Endothelial cell of umbilical vein (primary cell): ENCODE measurements around the gene TRAPPC3. TPM values are rescaled to one million over a fixed set of nuclear protein-coding genes. Genes with fewer than 3 reads are reported as not detected.

Experiments used
- BruUV-seq: library from RNA; stranded (reverse); fragments of 400-500 nt; replicated peaks from 2 replicates; lab custom pipeline; 2021; lab: Mats Ljungman, UMichigan
- CTCF ChIA-PET: fragments of 300-600, 350-600 bp; sonication (Branson Sonifier 250); formaldehyde crosslinking; loops from one replicate; lab custom pipeline; 2021; ENCODE audit warnings: antibody characterized with exemption, inconsistent platforms; lab: Charles Lee
- POLR2A ChIA-PET: fragments of 300-600, 350-600 bp; sonication (Branson Sonifier 250); formaldehyde crosslinking; loops from one replicate; lab custom pipeline; 2021; ENCODE audit warnings: antibody characterized with exemption, inconsistent platforms; lab: Charles Lee
- DNase-seq: peaks from one replicate; pipeline ENCODE4 v3.0.0-alpha.2; 2011; ENCODE audit warnings: low read depth, low spot score
- FAIRE-seq: peaks from 2 replicates; lab custom pipeline; 2011; peaks lifted over from hg19 to GRCh38; lab: Jason Lieb, UNC
- H2AFZ ChIP-seq: 2 replicates; pipeline ENCODE4 v1.6.0; 2012; ENCODE audit warnings: low read depth, low read length, control low read depth, inconsistent platforms
- H3K27ac ChIP-seq: 2 replicates; pipeline ENCODE4 v1.5.1; 2011; ENCODE audit warnings: low read depth, mild to moderate bottlenecking, control low read depth, low read length, moderate library complexity; ENCODE audit not compliant: insufficient read depth
- H3K27me3 ChIP-seq, 2 experiments: 2 replicates each; pipeline versions ENCODE4 v1.6.0 to v1.6.1; 2011; ENCODE audit warnings: low read length in 2 of 2, mixed read lengths in 1 of 2; ENCODE audit not compliant: control insufficient read depth in 2 of 2, insufficient read depth in 2 of 2
- H3K36me3 ChIP-seq, 2 experiments: 2 replicates in 1 of 2; 3 replicates in 1 of 2; pipeline ENCODE4 v1.5.1; 2011; ENCODE audit warnings: low read length in 2 of 2, mild to moderate bottlenecking in 1 of 2, moderate library complexity in 1 of 2; ENCODE audit not compliant: control insufficient read depth in 2 of 2, insufficient read depth in 2 of 2; ENCODE audit errors: extremely low read depth in 1 of 2
- H3K4me1 ChIP-seq: 3 replicates; pipeline ENCODE4 v1.5.1; 2011; ENCODE audit warnings: mild to moderate bottlenecking, low read length; ENCODE audit not compliant: control insufficient read depth, insufficient read depth; ENCODE audit errors: extremely low read depth
- H3K4me2 ChIP-seq: 2 replicates; pipeline ENCODE4 v1.6.1; 2011; ENCODE audit warnings: low read length, control low read depth, mixed read lengths; ENCODE audit not compliant: insufficient read depth
- H3K4me3 ChIP-seq, 3 experiments: fragments of 200-600 bp in 1 of 3; sonication (generic), shearing (Covaris generic) in 1 of 3; replicated peaks in 1 of 3; 2 replicates each; pipeline ENCODE4 v1.5.1; 2011 to 2016; ENCODE audit warnings: control low read depth in 3 of 3, low read length in 3 of 3, mild to moderate bottlenecking in 2 of 3, inconsistent platforms in 1 of 3, low read depth in 1 of 3, moderate library complexity in 1 of 3; ENCODE audit not compliant: insufficient read depth in 1 of 3
- H3K79me2 ChIP-seq: 2 replicates; pipeline ENCODE4 v1.6.0; 2012; ENCODE audit warnings: low read length, inconsistent platforms; ENCODE audit not compliant: control insufficient read depth, insufficient read depth
- H3K9ac ChIP-seq: replicated peaks from 2 replicates; pipeline ENCODE3; 2011; ENCODE audit warnings: low read length, control low read depth; ENCODE audit not compliant: insufficient read depth; ENCODE audit errors: extremely low read depth
- H3K9me1 ChIP-seq: replicated peaks from 3 replicates; pipeline ENCODE4 v1.6.0; 2011; ENCODE audit warnings: mild to moderate bottlenecking, low read length; ENCODE audit not compliant: control insufficient read depth, insufficient read depth; ENCODE audit errors: extremely low read depth
- H3K9me3 ChIP-seq: replicated peaks from 2 replicates; pipeline ENCODE4 v1.5.1; 2012; ENCODE audit warnings: low read length, inconsistent platforms; ENCODE audit not compliant: control insufficient read depth, insufficient read depth
- H4K20me1 ChIP-seq: replicated peaks from 2 replicates; pipeline ENCODE3; 2011; ENCODE audit warnings: mild to moderate bottlenecking, low read length; ENCODE audit not compliant: control insufficient read depth, insufficient read depth; ENCODE audit errors: extremely low read depth
- EZH2 ChIP-seq: IDR thresholded peaks from 2 replicates; pipeline ENCODE4 v1.6.1; 2012; ENCODE audit warnings: borderline replicate concordance, low read depth, mild to moderate bottlenecking, moderate library complexity, low read length, inconsistent platforms; ENCODE audit not compliant: severe bottlenecking
- FOS ChIP-seq: IDR thresholded peaks from 2 replicates; pipeline ENCODE4 v1.6.1; 2011; ENCODE audit warnings: mild to moderate bottlenecking, low read length, moderate library complexity, borderline replicate concordance; ENCODE audit not compliant: insufficient read depth
- GATA2 ChIP-seq: IDR thresholded peaks from 2 replicates; pipeline ENCODE4 v1.7.0; 2011; ENCODE audit warnings: low read depth, mild to moderate bottlenecking, moderate library complexity, mixed read lengths, low read length; ENCODE audit not compliant: insufficient read length, insufficient read depth
- JUN ChIP-seq: IDR thresholded peaks from 2 replicates; pipeline ENCODE4 v1.6.1; 2011; ENCODE audit warnings: borderline replicate concordance, low read depth; ENCODE audit not compliant: insufficient read length, insufficient read depth
- MYC ChIP-seq: IDR thresholded peaks from one replicate; pipeline ENCODE4 v1.6.1; 2011; ENCODE audit warnings: mild to moderate bottlenecking, low read depth, low read length
- POLR2A ChIP-seq: IDR thresholded peaks from 2 replicates; pipeline ENCODE4 v1.6.1; 2012; ENCODE audit warnings: low read depth, mild to moderate bottlenecking, control low read depth, low read length
- POLR2AphosphoS5 ChIP-seq: IDR thresholded peaks from 2 replicates; pipeline ENCODE4 v1.6.1; 2012; ENCODE audit warnings: low read depth, mild to moderate bottlenecking, control low read depth, low read length, moderate library complexity; ENCODE audit not compliant: insufficient read depth
- dilution Hi-C: fragments of 300-500 bp; cut with MboI; formaldehyde crosslinking; loops from one replicate; pipeline ENCODE4 v1.15.0; 2019; ENCODE audit warnings: low sequenced_read_pairs; ENCODE audit not compliant: extremely low pct_ligation_motif_present
- intact Hi-C: fragments of 100-400 bp; cut with micrococcal nuclease; formaldehyde crosslinking; loops from one replicate; pipeline ENCODE4 v1.10.0; 2022
- polyA plus RNA-seq, 4 experiments: library from polyadenylated mRNA; depleted of rRNA in 3 of 4; stranded (reverse) in 3 of 4; unstranded in 1 of 4; fragments of >200 nt; gene quantifications; 2 replicates each; pipeline versions ENCODE4 v1.2.1 to v1.2.3, GENCODE V29; 2011 to 2012; ENCODE audit warnings: missing spikeins in 1 of 4
- total RNA-seq: library from RNA; stranded (reverse); gene quantifications from 2 replicates; pipeline ENCODE4 v1.2.3, GENCODE V29; 2021
- TF ChIP-seq, protein P1 (sequence below), 2 donors: IDR thresholded peaks; 1 replicate in 1 of 2; 2 replicates in 1 of 2; pipeline ENCODE4 v1.5.1; 2011; ENCODE audit warnings: low read length in 2 of 2, mild to moderate bottlenecking in 2 of 2, moderate library complexity in 2 of 2, control low read depth in 1 of 2, inconsistent platforms in 1 of 2, low read depth in 1 of 2; ENCODE audit not compliant: insufficient read depth in 1 of 2; ENCODE audit errors: extremely low read depth in 1 of 2
- TF ChIP-seq, protein P2 (sequence below): IDR thresholded peaks from 2 replicates; pipeline ENCODE4 v1.6.1; 2011; ENCODE audit not compliant: insufficient read depth, insufficient read length

The TRAPPC3 gene
- total and polyA plus RNA-seq, 2 donors (not counting 3 experiments of a cell fraction or from before 2014, with no cell fraction given): 93.4 to 125 TPM

DNA sequence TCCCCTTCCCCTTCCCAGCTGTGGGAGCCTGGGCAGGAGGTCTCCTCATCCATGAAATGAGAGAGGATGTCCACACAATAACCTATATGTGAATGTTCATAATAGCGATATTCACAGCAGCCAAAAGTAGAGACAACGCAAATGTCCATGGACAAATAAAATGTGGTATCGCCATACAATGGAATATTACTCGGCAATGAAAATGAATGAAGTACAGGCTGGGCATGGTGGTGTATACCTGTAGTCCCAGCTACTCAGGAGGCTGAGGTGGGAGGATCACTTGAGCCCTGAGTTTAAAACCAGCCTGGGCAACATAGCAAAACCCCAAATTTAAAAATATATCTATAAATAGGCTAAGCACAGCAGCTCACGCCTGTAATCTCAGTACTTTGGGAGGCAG, 47.7 kb downstream of the TRAPPC3 start:
- dilution Hi-C loops (no loop called here), intact Hi-C loops (no loop called here)
- CTCF ChIA-PET: interaction anchor here (4.1 to 13.8 kb wide), 3 partner anchors 33 to 184 kb away, joined by 21 to 233 read pairs (median 42); no protein-coding TSS in a partner anchor
- Histone ChIP-seq H4K20me1 (no peaks in the 10 kb centered on the region), H3K79me2 (no peaks in the 10 kb centered on the region), H3K27me3 (no peaks in the 10 kb centered on the region), H3K9me3 (no peaks in the 10 kb centered on the region), H3K9me1 (no peaks in the 10 kb centered on the region), H3K9ac (no peak overlapping the region), H3K4me2 (no peak overlapping the region), H3K36me3 (no peaks in the 10 kb centered on the region), H3K4me1 (no peaks in the 10 kb centered on the region), H3K27ac (no peak overlapping the region), H2AFZ (no peak overlapping the region), H3K4me3 (no peak overlapping the region)
- BruUV-seq: no TSS peak
- POLR2A ChIA-PET: no interaction called here
- no peak for DNase-seq
- TF ChIP-seq, protein P1, sequence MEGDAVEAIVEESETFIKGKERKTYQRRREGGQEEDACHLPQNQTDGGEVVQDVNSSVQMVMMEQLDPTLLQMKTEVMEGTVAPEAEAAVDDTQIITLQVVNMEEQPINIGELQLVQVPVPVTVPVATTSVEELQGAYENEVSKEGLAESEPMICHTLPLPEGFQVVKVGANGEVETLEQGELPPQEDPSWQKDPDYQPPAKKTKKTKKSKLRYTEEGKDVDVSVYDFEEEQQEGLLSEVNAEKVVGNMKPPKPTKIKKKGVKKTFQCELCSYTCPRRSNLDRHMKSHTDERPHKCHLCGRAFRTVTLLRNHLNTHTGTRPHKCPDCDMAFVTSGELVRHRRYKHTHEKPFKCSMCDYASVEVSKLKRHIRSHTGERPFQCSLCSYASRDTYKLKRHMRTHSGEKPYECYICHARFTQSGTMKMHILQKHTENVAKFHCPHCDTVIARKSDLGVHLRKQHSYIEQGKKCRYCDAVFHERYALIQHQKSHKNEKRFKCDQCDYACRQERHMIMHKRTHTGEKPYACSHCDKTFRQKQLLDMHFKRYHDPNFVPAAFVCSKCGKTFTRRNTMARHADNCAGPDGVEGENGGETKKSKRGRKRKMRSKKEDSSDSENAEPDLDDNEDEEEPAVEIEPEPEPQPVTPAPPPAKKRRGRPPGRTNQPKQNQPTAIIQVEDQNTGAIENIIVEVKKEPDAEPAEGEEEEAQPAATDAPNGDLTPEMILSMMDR (IDR thresholded peaks at IDR 0.05; ENCODE audit: extremely low read depth in 1 of 2, insufficient read depth in 1 of 2, low read depth in 1 of 2, low read length in 2 of 2): no peak
- TF ChIP-seq EZH2 (no peak), POLR2AphosphoS5 (no peak), GATA2 (no peak), FOS (no peak), POLR2A (no peak), JUN (no peak), MYC (no peak)
- TF ChIP-seq, protein P2, sequence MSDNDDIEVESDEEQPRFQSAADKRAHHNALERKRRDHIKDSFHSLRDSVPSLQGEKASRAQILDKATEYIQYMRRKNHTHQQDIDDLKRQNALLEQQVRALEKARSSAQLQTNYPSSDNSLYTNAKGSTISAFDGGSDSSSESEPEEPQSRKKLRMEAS: no peak
- FAIRE-seq: peak; percentile 43
